Activated T-helper 2 cell treated with anti-CD3 and anti-CD28 coated beads, Interferon-gamma antibody, Interleukin-2, Interleukin-4, amounts not matched to agents 10 μg/mL and 5 μg/mL and 100 μg/mL, durations not matched to agents 14 hours and 24 hours and 36 hours (primary cell): ENCODE results near the gene GINS1. TPM values are rescaled to one million over a fixed set of nuclear protein-coding genes. Genes with fewer than 3 reads are reported as not detected.

Experiments used
- DNase-seq: peaks from one replicate; pipeline ENCODE4 v3.0.0; 2021; ENCODE audit warnings: low spot score
- H3K27ac Mint-ChIP-seq: one replicate; pipeline ENCODE4 v1.8.0; 2021; ENCODE audit warnings: mixed read lengths
- H3K27me3 Mint-ChIP-seq: one replicate; pipeline ENCODE4 v1.8.0; 2021; ENCODE audit warnings: low read depth, mixed read lengths
- H3K36me3 Mint-ChIP-seq: one replicate; pipeline ENCODE4 v1.8.0; 2021; ENCODE audit warnings: low read depth, mixed read lengths
- H3K4me1 Mint-ChIP-seq: one replicate; pipeline ENCODE4 v1.8.0; 2021; ENCODE audit warnings: low read depth, mixed read lengths
- H3K4me3 Mint-ChIP-seq: one replicate; pipeline ENCODE4 v1.8.0; 2021; ENCODE audit warnings: low read depth, mild to moderate bottlenecking, moderate library complexity, mixed read lengths
- H3K9me3 Mint-ChIP-seq: one replicate; pipeline ENCODE4 v1.8.0; 2021; ENCODE audit warnings: mixed read lengths
- intact Hi-C: fragments of 100-400 bp; cut with micrococcal nuclease; formaldehyde crosslinking; loops from one replicate; pipeline ENCODE4 v1.15.1; 2023
- total RNA-seq: library from RNA; stranded (reverse); gene quantifications from 2 replicates; pipeline ENCODE4 v1.2.3, GENCODE V29; 2022

GINS1 gene
- 33.5 and 36.3 TPM in 2 replicates for total RNA-seq

GRCh38 chr20:25407311-25408169, at the start of gene GINS1:
TSS of gene GINS1 (plus strand) at chr20:25407673. CDS start at chr20:25407821, 148 bp downstream.
- H3K9me3 Mint-ChIP-seq: peaks cover 16% of the 10 kb centered on the region
- peak; percentile 86 for DNase-seq
- intact Hi-C loops: loop anchor here (1.0 to 5.0 kb wide), 3 partner anchors 16 to 415 kb away; partner anchors contain the start of genes APMAP and PYGB
- peaks cover 23% of the 10 kb centered on the region for H3K36me3 Mint-ChIP-seq
- H3K4me1 Mint-ChIP-seq: peaks cover 20% of the 10 kb centered on the region
- H3K4me3 Mint-ChIP-seq: peak within 1 kb of the TSS; percentile 93
- no peaks in the 10 kb centered on the region for H3K27me3 Mint-ChIP-seq
- peak within 1 kb of the TSS; percentile 92 for H3K27ac Mint-ChIP-seq

- Mint-ChIP-seq H3K4me3 (no peak overlapping the region), H3K27me3 (no peaks in the 10 kb centered on the region), H3K4me1 (peaks cover 2% of the 10 kb centered on the region), H3K36me3 (no peaks in the 10 kb centered on the region), H3K27ac (no peak overlapping the region), H3K9me3 (no peaks in the 10 kb centered on the region)
- intact Hi-C loops: no loop called here
- DNase-seq: no peak
Measured at GRCh38 chr20:25360631-25361286, 46.7 kb upstream of the GINS1 start.

- intact Hi-C loops: no loop called here
- H3K4me1 Mint-ChIP-seq: peaks cover 2% of the 10 kb centered on the region
- H3K36me3 Mint-ChIP-seq: no peaks in the 10 kb centered on the region
- no peaks in the 10 kb centered on the region for H3K9me3 Mint-ChIP-seq
- H3K4me3 Mint-ChIP-seq: no peak overlapping the region
- no peaks in the 10 kb centered on the region for H3K27me3 Mint-ChIP-seq
- no peak for DNase-seq
- H3K27ac Mint-ChIP-seq: no peak overlapping the region
Measured at GRCh38 chr20:25361287-25361683, 46.2 kb upstream of the GINS1 start.

GRCh38 chr20:25364180-25364788, 43.2 kb upstream of the GINS1 start:
- Mint-ChIP-seq H3K27me3 (no peaks in the 10 kb centered on the region), H3K27ac (no peak overlapping the region), H3K9me3 (no peaks in the 10 kb centered on the region), H3K4me1 (peaks cover 1% of the 10 kb centered on the region), H3K4me3 (no peak overlapping the region), H3K36me3 (peaks cover 5% of the 10 kb centered on the region)
- intact Hi-C loops: no loop called here
- no peak for DNase-seq

- Mint-ChIP-seq H3K27ac (no peak overlapping the region), H3K27me3 (no peaks in the 10 kb centered on the region), H3K9me3 (no peaks in the 10 kb centered on the region), H3K4me1 (peaks cover 1% of the 10 kb centered on the region), H3K36me3 (peaks cover 5% of the 10 kb centered on the region), H3K4me3 (no peak overlapping the region)
- no peak for DNase-seq
- intact Hi-C loops: no loop called here
Measured at GRCh38 chr20:25364879-25365699, 42.4 kb upstream of the GINS1 start.

GRCh38 chr20:25368526-25368925, 38.9 kb upstream of the GINS1 start:
- Mint-ChIP-seq H3K9me3 (no peaks in the 10 kb centered on the region), H3K36me3 (peaks cover 10% of the 10 kb centered on the region), H3K4me1 (peaks cover 7% of the 10 kb centered on the region), H3K27me3 (no peaks in the 10 kb centered on the region), H3K27ac (no peak overlapping the region), H3K4me3 (no peak overlapping the region)
- intact Hi-C loops: no loop called here
- DNase-seq: no peak

- Mint-ChIP-seq H3K4me1 (peaks cover 7% of the 10 kb centered on the region), H3K27ac (no peak overlapping the region), H3K27me3 (no peaks in the 10 kb centered on the region), H3K9me3 (no peaks in the 10 kb centered on the region), H3K4me3 (no peak overlapping the region), H3K36me3 (peaks cover 15% of the 10 kb centered on the region)
- no peak for DNase-seq
- intact Hi-C loops: no loop called here
Measured at GRCh38 chr20:25368976-25369375, 38.5 kb upstream of the GINS1 start.

GRCh38 chr20:25369529-25369928, 37.9 kb upstream of the GINS1 start:
- Mint-ChIP-seq H3K4me1 (peaks cover 7% of the 10 kb centered on the region), H3K27ac (no peak overlapping the region), H3K36me3 (peaks cover 19% of the 10 kb centered on the region), H3K27me3 (no peaks in the 10 kb centered on the region), H3K9me3 (no peaks in the 10 kb centered on the region), H3K4me3 (no peak overlapping the region)
- intact Hi-C loops: no loop called here
- no peak for DNase-seq

GRCh38 chr20:25369971-25370370, 37.5 kb upstream of the GINS1 start:
- no peak overlapping the region for H3K4me3 Mint-ChIP-seq
- no peaks in the 10 kb centered on the region for H3K9me3 Mint-ChIP-seq
- DNase-seq: no peak
- H3K4me1 Mint-ChIP-seq: peaks cover 7% of the 10 kb centered on the region
- intact Hi-C loops: no loop called here
- no peaks in the 10 kb centered on the region for H3K27me3 Mint-ChIP-seq
- H3K27ac Mint-ChIP-seq: no peak overlapping the region
- peaks cover 19% of the 10 kb centered on the region for H3K36me3 Mint-ChIP-seq

GRCh38 chr20:25372584-25373336, 34.7 kb upstream of the GINS1 start:
- Mint-ChIP-seq H3K27ac (no peak overlapping the region), H3K9me3 (no peaks in the 10 kb centered on the region), H3K4me3 (no peak overlapping the region), H3K4me1 (peaks cover 10% of the 10 kb centered on the region), H3K36me3 (peaks cover 18% of the 10 kb centered on the region), H3K27me3 (no peaks in the 10 kb centered on the region)
- no peak for DNase-seq
- intact Hi-C loops: no loop called here

- no peaks in the 10 kb centered on the region for H3K9me3 Mint-ChIP-seq
- no peak overlapping the region for H3K27ac Mint-ChIP-seq
- no peak for DNase-seq
- no peaks in the 10 kb centered on the region for H3K27me3 Mint-ChIP-seq
- intact Hi-C loops: no loop called here
- H3K4me3 Mint-ChIP-seq: no peak overlapping the region
- H3K36me3 Mint-ChIP-seq: peaks cover 13% of the 10 kb centered on the region
- peaks cover 12% of the 10 kb centered on the region for H3K4me1 Mint-ChIP-seq
Measured at GRCh38 chr20:25374842-25375241, 32.6 kb upstream of the GINS1 start.

GRCh38 chr20:25376236-25376635, 31.2 kb upstream of the GINS1 start:
- Mint-ChIP-seq H3K27ac (no peak overlapping the region), H3K4me1 (peaks cover 17% of the 10 kb centered on the region), H3K27me3 (no peaks in the 10 kb centered on the region), H3K36me3 (peaks cover 20% of the 10 kb centered on the region), H3K4me3 (no peak overlapping the region), H3K9me3 (no peaks in the 10 kb centered on the region)
- DNase-seq: no peak
- intact Hi-C loops: no loop called here
